ENCODE data around the gene CAMK4.

The CAMK4 gene

DNA sequence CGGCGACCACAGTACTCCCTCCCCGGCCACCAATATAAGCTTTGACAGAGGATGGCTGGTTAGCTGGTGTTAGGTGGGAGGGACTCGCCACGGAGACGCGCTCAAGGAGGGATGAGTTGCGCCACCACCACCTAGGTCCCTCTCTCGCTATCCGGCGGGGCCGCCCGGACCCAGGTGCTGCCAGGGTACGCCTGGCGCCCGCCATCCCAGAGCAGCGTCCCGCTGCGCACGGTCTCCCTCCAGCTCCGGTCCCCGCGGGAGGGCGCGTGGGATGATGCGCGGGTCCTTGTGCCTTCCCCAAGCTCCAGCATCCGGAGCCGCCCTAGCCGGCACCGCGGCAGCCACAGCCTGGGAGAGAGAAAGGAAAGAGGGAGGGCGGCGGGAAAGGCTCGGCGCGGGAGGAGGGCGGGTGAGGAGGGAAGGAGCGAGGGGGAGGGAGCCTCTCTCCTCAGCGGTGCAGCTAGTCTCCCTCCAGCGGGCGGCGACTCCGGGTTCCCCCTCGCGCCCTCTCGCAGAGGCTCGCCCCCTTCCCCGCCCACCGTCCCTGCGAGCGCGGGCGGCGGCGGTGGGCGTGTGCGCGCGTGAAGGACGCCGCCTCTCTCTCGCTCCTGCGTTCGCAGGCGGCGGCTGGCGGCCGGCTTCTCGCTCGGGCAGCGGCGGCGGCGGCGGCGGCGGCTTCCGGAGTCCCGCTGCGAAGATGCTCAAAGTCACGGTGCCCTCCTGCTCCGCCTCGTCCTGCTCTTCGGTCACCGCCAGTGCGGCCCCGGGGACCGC lies at the start of gene CAMK4:
CAMK4 (plus strand) TSS at position 598 of the 774 bp plus-strand sequence; CDS start at position 698, 100 bp downstream.
- DNase-seq (ENCODE audit: low read depth): peak; percentile 43

DNA sequence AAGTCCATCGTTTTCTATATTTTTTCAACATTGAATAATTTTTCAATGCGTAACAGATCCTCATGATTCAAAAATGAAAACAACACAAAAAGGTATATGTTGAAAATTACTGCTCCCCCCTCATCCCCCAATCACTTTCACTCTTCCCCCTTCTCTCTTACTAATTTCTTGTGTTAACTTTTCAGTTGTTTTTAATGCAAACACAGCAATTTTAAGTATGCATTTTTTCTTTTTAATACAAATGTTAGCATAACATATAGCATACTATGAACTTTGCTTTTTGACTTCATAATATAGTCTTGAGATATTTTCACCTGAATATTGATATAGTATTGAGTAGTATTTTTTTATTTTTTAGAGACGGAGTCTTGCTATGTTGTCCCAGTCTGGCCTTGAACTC lies 41.1 kb upstream of the CAMK4 start:
- DNase-seq (ENCODE audit: low read depth): no peak

DNA sequence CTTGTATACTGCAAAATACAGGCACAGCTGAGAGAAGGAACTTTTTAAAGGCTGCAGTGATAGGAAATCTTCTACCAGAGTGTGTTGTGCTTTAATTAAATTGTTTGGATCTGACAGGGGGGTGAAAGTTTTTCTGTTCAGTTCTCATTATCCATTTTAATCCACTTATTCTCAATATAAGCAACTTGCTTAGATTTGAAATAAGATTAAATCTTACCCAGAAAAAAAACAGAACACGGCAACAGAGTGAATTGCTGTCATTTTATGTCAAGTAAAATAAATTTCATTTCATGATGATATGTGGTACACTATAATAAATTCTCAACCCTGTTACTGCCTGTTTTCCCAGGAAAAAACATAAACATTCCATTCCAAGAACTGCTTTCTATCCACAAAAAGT lies 37.1 kb upstream of the CAMK4 start:
- DNase-seq (ENCODE audit: low read depth): no peak

DNA sequence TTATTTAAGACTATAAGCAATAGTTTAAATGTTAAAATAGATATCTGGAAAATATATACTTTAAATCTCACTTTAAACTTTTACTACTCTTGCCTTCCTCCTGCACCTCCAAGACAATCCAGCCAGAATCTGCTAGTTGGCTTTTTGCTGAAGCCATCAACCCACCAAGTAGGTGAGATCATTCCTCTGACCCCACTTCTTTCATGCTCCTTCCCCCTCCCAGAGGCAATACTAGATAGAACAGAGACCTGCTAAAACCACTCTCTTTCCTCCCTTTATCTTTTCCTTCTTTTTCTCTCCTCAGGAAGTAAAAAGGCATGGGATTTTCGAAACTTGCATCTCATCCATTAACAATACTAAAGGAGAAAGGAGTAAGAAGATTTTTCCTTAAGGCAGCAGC lies 30.1 kb upstream of the CAMK4 start:
- DNase-seq (ENCODE audit: low read depth): no peak

DNA sequence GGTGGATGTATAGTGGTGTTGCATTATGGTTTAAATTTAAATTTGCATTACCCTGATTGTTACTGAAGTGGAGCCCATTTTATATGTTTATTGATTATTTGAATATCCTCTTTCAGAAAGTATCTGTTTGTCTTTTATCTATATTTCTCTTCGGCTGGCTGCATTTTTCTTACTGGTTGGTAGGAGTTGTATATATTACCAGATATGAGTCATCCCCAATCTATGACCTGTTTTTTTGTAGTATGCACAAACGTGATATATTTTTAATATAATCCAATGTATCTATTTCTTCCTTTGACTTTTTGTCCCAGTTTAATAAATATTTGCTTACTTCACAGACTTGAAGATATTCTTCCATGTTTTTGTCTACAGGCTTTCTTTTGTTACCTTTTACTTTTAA lies 29.3 kb upstream of the CAMK4 start:
- no peak for DNase-seq (ENCODE audit: low read depth)

DNA sequence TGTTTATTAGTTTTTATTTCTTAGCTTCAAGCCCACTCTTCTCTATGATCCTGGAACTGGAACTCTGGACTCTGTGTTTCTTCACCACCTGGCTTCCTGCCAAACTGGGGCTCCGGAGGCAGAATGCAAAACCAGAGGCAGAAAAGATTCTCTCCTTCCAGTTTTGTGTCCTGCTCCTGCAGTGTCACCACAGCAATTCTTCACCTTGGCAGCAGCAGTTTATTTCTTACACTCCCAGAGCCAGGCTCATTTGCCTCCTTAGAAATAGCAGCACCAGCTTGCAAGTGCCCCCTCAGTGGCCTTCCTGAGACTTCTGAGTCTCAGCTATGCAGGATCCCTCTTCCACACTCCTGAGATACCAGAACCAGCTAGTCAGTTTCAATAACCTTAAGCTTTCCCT lies 26.7 kb upstream of the CAMK4 start:
- no peak for DNase-seq (ENCODE audit: low read depth)

DNA sequence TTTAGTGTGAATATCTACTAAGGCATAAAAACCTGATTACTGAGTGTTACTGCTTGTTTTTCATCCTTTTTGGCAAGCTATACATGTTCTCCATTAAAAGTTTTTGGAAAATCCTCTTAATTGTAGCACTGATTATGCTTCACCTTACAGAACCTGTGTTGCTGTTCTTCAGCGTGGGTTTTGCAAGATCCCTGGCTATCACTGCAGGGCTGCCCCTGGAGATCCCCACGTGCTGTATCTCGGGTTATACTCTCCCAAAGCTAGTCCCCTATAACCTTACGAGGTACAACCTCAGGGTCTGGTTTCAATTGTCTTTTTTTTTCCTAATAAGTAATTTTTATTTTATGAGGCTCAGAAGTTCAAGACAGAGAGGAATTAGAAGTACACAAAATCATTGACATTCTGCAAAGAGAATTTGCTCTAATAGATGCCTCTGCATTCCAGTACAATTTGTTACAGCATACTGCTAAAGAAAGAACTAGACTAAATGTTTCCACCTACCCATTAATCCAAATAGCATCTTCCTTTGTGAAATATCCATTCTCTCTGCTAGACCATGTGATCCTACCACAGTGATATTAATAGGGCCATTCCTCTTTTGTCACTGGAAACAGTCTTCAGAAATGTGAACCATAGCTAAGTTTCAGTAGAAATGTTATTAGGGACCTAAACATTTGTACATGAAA lies 25.8 kb upstream of the CAMK4 start:
- no peak for DNase-seq (ENCODE audit: low read depth)

DNA sequence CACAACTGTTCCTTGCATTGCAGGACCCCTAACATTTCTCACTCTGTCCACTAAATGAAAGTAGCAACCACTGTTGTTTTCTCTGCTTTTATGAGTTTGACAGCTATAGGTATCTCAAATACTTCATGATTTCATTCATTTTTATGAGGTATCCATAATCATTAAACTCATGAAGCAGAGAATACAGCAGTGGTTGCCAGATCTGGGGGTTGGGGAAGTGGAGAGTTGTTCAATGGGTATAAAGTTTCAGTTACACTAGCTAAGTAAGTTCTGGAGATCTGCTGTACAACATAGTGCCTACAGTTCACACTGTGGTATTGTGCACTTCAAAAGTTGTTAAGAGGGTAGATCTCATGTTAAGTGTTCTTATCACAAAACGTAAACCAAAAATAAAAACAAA lies 23.4 kb upstream of the CAMK4 start:
- no peak for DNase-seq (ENCODE audit: low read depth)

DNA sequence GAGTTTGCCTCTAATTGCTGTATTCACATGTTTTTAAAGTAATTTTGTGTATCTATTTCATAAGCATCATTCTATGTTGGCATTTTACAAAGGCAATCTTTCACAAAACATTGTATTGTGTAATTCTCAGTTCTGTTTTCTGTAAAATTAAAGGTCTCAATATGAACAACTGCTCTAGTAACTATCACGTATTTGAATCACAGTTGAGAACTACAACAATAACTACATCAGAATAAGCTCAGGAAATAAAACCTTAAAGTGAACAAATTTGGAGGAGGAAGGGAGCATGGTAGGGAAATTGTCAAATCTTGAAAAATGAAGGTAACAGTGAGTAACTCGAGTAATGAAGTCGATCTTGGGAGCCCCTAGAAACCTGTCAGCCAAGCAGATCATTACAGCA lies 22.5 kb upstream of the CAMK4 start:
- no peak for DNase-seq (ENCODE audit: low read depth)

DNA sequence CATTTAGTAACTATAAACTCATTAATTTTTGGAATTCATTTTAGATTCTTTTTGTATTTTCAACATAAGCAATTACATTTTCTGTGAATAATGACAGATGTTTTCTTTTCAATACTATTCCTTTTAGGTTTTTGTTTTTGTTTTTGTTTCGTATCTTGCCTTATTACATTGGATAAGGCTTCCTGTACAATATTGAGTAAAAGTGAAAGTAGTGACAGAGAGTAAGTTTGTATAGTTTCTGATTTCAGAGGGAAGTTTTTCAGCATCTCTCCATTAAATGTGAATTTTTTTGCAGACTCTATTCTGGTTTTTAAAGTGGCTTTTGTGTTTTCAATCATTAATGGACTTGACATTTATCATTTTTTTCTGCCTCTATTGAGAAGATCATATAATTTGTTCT lies 12.8 kb upstream of the CAMK4 start:
- DNase-seq (ENCODE audit: low read depth): no peak

DNA sequence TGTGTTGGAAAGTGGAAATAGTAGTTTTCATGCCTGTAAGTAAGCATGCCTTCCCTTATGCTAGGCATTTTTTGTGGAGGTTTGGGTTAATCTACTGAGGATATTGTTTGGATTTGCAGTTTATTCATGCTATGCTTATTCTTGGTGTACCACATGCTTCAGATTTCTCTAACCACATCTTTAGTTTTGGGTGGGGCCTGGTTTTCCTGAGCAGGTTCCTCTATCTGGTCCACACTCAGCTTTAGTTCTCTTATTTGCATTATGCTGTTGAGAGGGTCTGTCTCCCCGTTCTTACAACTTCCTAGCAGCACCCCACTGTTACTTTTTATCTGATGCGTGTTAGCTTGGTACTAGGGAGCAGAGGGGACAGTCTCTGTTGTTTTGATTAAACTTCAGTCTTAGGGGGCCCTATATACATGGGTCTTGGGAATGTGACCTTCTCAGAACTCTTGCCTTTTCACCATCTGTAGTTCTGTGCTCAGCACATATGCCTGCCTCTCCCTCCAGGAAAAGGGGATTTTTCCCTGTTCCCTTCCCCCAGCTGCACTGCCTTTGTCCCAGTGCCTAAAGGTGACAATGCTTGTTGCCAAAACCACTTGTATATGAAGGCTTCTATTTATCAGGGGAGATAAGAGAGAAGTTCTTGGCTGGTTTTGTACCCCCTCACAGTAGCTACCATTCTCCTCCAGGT lies 10.0 kb upstream of the CAMK4 start:
- DNase-seq (ENCODE audit: low read depth): no peak

DNA sequence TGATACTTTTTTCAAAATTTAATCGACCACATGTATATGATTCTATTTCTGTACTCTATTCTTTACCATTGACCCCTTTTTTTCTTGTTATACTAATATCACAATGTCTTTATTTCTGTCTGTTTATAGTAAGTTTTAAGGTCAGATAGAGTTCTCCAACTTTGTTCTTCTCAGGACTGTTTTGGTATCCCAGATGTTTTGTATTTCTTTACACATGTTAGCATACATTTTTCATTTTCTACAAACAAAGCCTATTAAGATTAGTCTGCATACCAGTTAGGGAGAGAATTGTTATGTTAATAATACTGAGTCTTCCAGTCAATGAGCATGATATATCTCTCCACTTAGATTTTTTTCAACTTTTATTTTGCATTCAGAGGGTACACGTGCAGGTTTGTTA lies 8.2 kb upstream of the CAMK4 start:
- DNase-seq (ENCODE audit: low read depth): no peak

DNA sequence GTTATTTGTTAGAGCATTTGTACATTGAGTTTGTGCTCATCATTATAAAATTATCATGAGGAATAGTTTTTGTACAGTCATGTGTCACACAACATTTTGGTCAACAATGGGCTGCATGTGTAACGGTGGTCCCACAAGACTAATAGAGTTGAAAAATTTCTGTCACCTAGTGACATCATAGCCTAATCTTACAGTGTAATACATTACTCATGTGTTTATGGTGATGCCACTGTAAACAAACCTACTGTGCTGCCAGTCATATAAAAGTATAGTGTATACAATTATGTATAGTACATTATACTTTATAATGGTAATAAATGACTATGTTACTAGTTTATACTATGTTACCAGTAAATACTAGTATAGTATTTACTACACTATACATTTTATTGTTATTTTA lies 3.0 kb upstream of the CAMK4 start:
- no peak for DNase-seq (ENCODE audit: low read depth)

DNA sequence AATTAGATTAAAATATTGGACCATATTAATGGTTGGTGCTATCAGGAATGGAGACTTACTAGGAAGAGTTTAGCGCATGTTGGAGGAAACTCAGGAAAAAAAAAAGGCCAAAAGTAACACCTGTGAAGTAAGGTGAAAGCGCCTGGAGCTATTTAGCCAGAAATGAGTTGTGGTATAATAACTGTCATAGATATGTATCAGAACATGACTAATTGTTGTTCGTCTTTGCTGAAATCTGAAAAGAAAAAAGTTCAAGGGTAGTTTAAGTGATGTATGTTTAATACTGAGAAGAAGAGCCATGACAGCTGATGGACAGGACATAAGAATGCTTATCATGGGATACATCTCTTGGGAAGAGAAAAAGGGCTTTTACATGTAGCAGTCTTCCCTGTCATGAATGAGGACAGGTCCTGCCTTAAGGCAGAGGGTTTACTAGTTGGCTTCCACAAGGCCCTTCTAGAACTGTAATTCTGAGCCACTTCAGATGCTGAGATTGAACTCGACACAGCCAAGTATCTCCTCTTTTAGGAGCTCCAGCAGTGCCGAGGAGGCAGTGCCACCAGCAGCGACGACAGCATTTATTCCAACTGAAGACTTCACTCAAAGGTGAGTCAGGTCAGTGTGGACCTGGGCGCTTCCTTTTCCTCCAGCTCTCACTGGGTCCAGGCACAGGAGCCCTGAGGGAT lies 940 bp upstream of the CAMK4 start:
- no peak for DNase-seq (ENCODE audit: low read depth)

DNA sequence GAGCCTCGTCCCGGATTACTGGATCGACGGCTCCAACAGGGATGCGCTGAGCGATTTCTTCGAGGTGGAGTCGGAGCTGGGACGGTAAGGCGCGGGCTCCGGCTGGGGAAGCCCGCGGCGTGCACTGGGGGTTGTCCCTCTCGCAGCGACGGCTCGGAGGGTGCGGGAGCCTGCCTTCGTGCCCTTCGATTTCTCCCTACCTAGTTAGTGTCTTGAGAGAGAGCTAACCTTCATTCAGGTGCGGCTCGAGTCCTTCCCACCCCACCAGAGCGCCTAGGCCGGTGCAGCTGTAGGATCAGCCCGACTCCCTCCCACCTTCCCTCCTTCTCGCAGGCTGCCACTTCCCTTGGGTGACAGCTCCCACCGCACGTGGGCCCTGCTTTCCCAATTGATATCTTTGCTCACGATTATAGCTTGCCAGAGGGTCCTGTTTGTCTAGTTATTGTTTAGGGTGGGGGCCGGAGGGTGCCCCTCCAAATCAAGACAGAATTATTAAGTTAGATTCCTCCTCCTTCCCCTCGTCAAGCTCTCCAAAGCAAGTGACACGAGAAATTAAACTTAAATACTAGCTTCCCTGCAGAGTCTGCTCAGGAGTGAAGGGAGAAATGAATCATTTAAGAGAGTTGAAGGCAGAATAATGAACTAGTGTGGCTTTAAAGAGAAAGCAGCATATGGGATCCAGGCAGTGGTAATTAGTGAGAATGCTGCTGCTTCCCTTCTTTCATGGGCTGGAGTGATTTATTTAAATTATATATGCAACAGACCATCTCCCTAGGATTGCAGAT lies 569 bp downstream of the CAMK4 start:
- no peak for DNase-seq (ENCODE audit: low read depth)

DNA sequence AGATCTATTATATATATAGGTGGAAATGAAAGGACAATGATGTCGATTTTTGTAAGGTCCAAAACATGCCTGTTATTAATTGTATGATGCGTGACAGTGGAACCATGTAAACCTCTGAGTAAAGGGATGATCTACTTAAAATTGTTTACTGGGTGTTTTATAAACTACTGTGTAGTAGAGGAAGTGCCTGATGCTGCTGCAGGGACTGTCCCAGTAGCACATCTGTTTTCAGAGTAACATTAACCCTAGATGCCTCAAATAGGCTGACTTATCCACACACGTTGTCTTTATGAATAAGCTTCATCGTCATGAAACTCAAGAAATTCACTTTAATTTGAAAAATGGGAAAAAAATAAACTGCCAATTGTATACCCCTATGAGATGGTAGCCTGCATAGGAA lies 1.7 kb downstream of the CAMK4 start:
- no peak for DNase-seq (ENCODE audit: low read depth)

DNA sequence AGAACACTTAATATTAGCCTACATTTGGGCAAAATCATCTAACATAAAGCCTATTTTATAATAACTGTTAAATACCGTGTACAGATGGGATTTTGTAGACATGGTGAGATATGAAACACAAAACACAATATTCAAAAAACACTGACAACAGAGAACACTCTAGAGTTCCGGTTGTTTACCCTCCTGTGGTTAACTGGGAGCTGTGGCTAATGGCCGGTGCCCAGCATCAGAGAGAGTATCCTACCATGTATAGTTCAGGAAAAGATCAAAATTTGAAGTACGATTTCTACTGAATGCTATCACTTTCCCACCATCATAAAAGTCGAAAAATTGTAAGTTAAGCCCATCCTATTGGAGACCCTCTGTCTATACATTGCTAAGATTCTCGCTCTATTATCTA lies 2.4 kb downstream of the CAMK4 start:
- DNase-seq (ENCODE audit: low read depth): no peak

DNA sequence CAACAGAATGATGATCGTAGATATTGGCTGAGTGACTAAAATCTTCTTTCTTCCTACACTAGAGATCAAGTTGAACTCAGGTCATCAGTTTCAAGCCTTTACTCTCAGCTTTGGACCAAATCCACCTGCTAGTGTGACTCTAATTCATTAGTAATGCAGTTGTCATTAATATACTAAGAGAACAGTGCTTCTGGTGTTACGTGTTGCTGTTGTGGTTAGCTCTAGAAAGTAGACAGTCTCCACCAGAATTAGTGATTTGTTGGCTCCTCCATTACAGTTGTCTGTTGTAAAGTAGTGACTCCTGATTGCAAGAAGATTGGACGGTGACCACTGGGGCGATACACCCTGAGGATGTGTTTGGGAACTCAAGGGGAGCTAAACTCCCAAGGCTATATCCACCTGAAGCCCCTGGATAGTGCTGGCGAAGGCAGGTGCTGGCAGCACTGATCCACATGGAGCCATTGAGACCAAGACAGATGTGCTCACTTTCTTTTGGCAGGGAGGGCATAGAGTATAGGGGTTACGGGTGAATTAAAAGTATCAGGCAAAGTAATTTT lies 3.1 kb downstream of the CAMK4 start:
- no peak for DNase-seq (ENCODE audit: low read depth)

DNA sequence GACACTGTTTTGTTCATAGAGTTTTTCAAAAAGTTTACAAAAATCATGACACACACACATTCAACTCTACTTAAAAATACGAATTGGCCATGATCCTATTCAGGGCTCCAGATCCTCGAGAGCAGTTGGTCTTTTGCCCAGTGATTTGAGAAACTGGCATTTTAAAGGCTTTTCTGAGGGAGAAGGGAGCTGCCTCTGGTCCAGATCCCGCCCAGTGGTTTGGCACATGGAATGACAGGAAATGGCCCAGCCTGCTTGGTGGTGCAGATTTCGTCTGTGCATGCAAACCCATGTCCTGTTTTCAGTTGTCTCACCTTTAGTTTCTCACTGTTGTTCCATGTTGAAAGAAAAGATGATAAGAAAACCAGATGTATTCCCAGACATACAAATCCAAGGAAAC lies 3.6 kb downstream of the CAMK4 start:
- no peak for DNase-seq (ENCODE audit: low read depth)

DNA sequence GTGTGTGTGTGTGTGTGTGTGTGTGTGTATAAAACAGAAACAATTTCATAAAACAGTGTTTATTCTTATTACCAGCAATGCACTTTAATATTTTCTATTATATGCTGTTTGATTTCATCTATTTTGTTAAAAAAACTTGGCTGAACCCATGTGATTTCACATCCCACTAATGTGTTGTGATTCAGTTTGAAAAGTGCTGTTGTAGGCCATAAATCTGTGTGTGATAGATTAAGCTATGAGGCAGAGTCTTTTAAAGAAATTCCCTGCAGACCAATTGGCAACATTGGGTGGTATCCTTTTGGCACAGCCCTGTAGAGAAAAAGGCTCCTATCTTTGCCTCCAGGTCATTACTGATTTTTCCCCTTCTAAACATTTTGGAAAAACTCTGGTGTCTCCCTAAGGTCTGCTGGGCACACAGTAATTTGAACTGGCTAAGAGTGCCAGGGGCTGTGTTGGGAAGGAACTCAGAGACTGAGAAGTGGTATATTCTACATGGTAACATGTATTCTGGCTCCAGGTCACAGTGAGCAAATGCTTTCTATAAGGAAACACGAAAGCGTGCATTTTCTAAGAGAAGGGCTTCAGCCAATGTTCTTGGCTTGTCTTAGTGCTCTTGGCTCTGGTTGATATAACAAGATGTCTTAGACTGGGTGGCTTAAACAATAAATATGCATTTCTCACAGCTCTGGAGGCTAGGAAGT lies 4.5 kb downstream of the CAMK4 start:
- DNase-seq (ENCODE audit: low read depth): no peak

All from stimulated activated CD8-positive, alpha-beta memory T cell treated with anti-CD3 and anti-CD28 coated beads, Interleukin-7, amount 100 ng/mL, for 24 hours (primary cell).